Subcutaneous adipose tissue (tissue), 4 donors: Measurements from ENCODE around the gene NFKB1. TPM values are rescaled to one million over a fixed set of nuclear protein-coding genes. Genes with fewer than 3 reads are reported as not detected.

Source experiments
- CTCF ChIP-seq: fragments of 450-650 bp; IDR thresholded peaks from one replicate; pipeline ENCODE4 v1.5.1; 2016; ENCODE audit warnings: low read depth, mild to moderate bottlenecking, control low read depth, antibody characterized with exemption, moderate library complexity
- total RNA-seq, 4 donors: library from RNA; depleted of rRNA; stranded (reverse); fragments of >200 nt; gene quantifications; one replicate each; pipeline ENCODE4 v1.1.0, GENCODE V29; 2016

The NFKB1 gene
- total RNA-seq, 4 donors from 2014 or later, result 30.4 to 35.4 (median 32.6) TPM

GRCh38 chr4:102641793-102642192 lies 140.6 kb downstream of the NFKB1 start:
- TF ChIP-seq CTCF, result no peak

- no peak for TF ChIP-seq CTCF
Observed at GRCh38 chr4:102642631-102643298, 141.6 kb downstream of the NFKB1 start.

GRCh38 chr4:102647117-102647516 lies 146.0 kb downstream of the NFKB1 start:
- no peak for TF ChIP-seq CTCF

GRCh38 chr4:102657206-102657605 lies 156.0 kb downstream of the NFKB1 start:
- no peak for TF ChIP-seq CTCF

GRCh38 chr4:102663073-102663472 lies 161.9 kb downstream of the NFKB1 start:
- no peak for TF ChIP-seq CTCF

GRCh38 chr4:102665527-102665926 lies 164.4 kb downstream of the NFKB1 start:
- TF ChIP-seq CTCF, result no peak

Other genes starting within 250 kb of the NFKB1 start
- 10 to 100 TPM in 3 of 4 donors, 1 to 10 TPM in 1; 8.9 to 56.3 (median 21.4) TPM for gene SLC39A8, start 155.9 kb upstream of the NFKB1 start, total RNA-seq